Measurements from ENCODE around the gene TBCD.

- no peak for TF ChIP-seq POLR2A (IDR thresholded peaks at IDR 0.05)
- TF ChIP-seq CTCF (IDR thresholded peaks at IDR 0.05): no peak
Measured at GRCh38 chr17:82983510-82984248, 231.8 kb downstream of the TBCD start.

Measured in breast epithelium (tissue), 3 donors.